ENCODE data around the gene IFITM2. TPM values are rescaled to one million over a fixed set of nuclear protein-coding genes. Genes with fewer than 3 reads are reported as not detected.

The IFITM2 gene
- total RNA-seq, 1 experiment from 2014 or later: 421 TPM

GRCh38 chr11:344836-345578 is 37.4 kb downstream of the IFITM2 start:
- no peak for TF ChIP-seq CTCF (conservative IDR thresholded peaks at IDR 0.05)
- no peak overlapping the region for H3K4me3 Mint-ChIP-seq
- Histone ChIP-seq H3K23ac (ENCODE audit: insufficient read length, low read depth, low read length) (no peak overlapping the region), H4K8ac (replicated peaks; ENCODE audit: insufficient read length, low read depth, low read length) (no peak overlapping the region), H3K79me1 (ENCODE audit: insufficient read depth, low read depth, low read length, poor library complexity, severe bottlenecking) (no peaks in the 10 kb centered on the region), H3T11ph (ENCODE audit: low read length) (no peak overlapping the region), H2AFZ (ENCODE audit: low read length) (no peak overlapping the region), H3K79me2 (ENCODE audit: insufficient read depth, low read length) (no peaks in the 10 kb centered on the region; the same call in 1 of the 2 replicates), H3K14ac (ENCODE audit: insufficient read depth, low read length) (no peak overlapping the region), H3K18ac (ENCODE audit: insufficient read length, low read depth, low read length) (no peak overlapping the region), H2BK12ac (ENCODE audit: insufficient read length, low read depth, low read length) (no peak overlapping the region), H2BK120ac (ENCODE audit: low read depth, low read length, poor library complexity, severe bottlenecking) (no peak overlapping the region), H2AK5ac (ENCODE audit: insufficient read length, low read length) (no peak overlapping the region), H4K91ac (ENCODE audit: insufficient read length, low read depth, low read length) (no peak overlapping the region), H3K56ac (ENCODE audit: insufficient read length, low read depth, low read length) (no peak overlapping the region), H2BK5ac (ENCODE audit: insufficient read length, low read length) (no peak overlapping the region), H3K9me3 (ENCODE audit: control insufficient read depth, low read depth, low read length) (no peaks in the 10 kb centered on the region), H3K4ac (ENCODE audit: low read depth, low read length) (no peak overlapping the region), H2BK15ac (ENCODE audit: low read depth, low read length) (no peak overlapping the region), H2BK20ac (ENCODE audit: low read depth, low read length, poor library complexity, severe bottlenecking) (no peak overlapping the region), H3K4me2 (ENCODE audit: insufficient read depth, insufficient read length, low read length) (no peak overlapping the region), H3K4me1 (ENCODE audit: insufficient read depth, low read length) (no peaks in the 10 kb centered on the region; the same call in 1 of the 2 replicates), H3K27ac (ENCODE audit: insufficient read length, low read depth, low read length) (no peak overlapping the region), H3K23me2 (ENCODE audit: insufficient read length, low read depth, low read length, poor library complexity, severe bottlenecking) (no peaks in the 10 kb centered on the region), H4K20me1 (ENCODE audit: control insufficient read depth, insufficient read depth, insufficient read length) (no peaks in the 10 kb centered on the region), H3K9ac (ENCODE audit: extremely low read depth, insufficient read length, low read length) (no peak overlapping the region), H4K5ac (ENCODE audit: insufficient read length, low read depth, low read length) (no peak overlapping the region), H3K27me3 (ENCODE audit: insufficient read depth, low read length) (no peaks in the 10 kb centered on the region)
- peaks cover 0 to 2% of the 10 kb centered on the region in 2 experiments; a peak in 2 of 5 replicates for H3K9me3 Mint-ChIP-seq
- no peaks in the 10 kb centered on the region for H3K36me3 Mint-ChIP-seq (ENCODE audit: insufficient read depth in 1 of 3, low read depth in 3 of 3)
- no peaks in the 10 kb centered on the region for H3K27me3 Mint-ChIP-seq (ENCODE audit: low read depth)
- H3K4me1 Mint-ChIP-seq: peaks cover 23 to 25% of the 10 kb centered on the region in 2 experiments
- WGBS (ENCODE audit: extremely low coverage, insufficient read length, low lambda C conversion rate): no CpG with 5 or more reads among the region's 11 CpGs
- no peak for DNase-seq
- H3K27ac Mint-ChIP-seq: peak overlapping the region in 1 of 3 experiments; percentile 6; a peak in 1 of 7 replicates
